C1 segment of cervical spinal cord (tissue), 14 donors: ENCODE measurements around the gene PTPRQ.

Source experiments
- DNase-seq, 14 donors: peaks; one replicate each; lab custom pipeline; 2025; lab: John Stamatoyannopoulos, UW

PTPRQ gene

GRCh38 chr12:80700327-80700726 lies 256.3 kb downstream of the PTPRQ start:
- DNase-seq = no peak

DNA sequence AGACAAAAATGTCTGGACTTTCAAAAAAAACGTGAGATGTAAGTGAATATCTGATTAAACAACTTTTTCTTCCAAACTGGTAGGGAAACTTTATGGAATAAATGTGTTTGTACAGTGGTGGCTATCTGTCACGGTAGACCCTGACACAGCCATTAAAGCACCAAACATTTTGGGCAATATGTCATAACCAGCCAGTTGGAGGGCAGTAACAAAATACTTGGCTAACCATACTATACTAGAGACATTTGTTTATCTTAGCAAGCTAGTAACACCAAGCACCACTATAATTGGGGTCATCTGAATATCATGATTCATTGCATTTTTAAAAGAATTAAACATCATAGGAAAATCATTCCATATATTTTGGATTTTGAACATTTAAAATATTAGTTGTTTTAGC lies 257.4 kb downstream of the PTPRQ start:
- no peak for DNase-seq

GRCh38 chr12:80702889-80703805 lies 259.1 kb downstream of the PTPRQ start:
- no peak for DNase-seq

- DNase-seq = no peak
Measured at GRCh38 chr12:80704420-80704819, 260.4 kb downstream of the PTPRQ start.

DNA sequence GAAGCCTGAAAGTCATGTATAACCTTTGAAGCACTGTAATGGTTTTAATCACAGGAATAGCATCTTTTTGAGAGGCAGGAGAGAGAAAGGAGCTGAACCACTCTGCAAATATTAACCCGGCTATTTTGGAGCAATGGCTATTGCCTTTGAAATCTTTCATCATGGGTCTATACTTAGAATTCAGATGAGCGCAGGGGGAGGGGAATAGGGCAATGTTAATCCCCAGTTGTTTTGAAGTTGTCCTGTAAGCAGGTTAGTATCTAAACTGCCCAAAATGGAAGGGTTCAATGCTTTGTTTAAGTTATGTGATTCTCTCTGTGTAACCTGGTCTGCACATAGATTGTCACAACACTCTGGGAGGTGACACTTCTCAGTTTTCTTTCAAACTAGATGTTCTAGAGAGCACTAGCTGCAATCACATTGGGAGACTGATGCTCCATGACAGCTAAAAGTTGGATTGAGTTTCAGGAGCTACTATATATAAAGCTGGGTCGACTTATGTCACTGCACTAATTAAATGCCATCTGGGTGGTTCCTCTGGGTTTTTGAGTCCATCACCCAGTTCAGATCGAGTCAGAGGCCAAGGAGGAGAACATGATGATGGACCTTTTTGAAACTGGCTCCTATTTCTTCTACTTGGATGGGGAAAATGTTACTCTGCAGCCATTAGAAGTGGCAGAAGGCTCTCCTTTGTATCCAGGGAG lies 263.2 kb downstream of the PTPRQ start, which contains the start of gene MYF6:
TSS of gene MYF6 (plus strand) at position 509 of the 704 bp plus-strand sequence. CDS start at position 595, 86 bp downstream.
- DNase-seq = no peak

DNA sequence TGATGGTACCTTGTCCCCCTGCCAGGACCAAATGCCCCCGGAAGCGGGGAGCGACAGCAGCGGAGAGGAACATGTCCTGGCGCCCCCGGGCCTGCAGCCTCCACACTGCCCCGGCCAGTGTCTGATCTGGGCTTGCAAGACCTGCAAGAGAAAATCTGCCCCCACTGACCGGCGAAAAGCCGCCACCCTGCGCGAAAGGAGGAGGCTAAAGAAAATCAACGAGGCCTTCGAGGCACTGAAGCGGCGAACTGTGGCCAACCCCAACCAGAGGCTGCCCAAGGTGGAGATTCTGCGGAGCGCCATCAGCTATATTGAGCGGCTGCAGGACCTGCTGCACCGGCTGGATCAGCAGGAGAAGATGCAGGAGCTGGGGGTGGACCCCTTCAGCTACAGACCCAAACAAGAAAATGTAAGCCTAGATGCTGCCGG lies 263.8 kb downstream of the PTPRQ start:
- no peak for DNase-seq

GRCh38 chr12:80708259-80708974 lies 264.4 kb downstream of the PTPRQ start:
- no peak for DNase-seq

DNA sequence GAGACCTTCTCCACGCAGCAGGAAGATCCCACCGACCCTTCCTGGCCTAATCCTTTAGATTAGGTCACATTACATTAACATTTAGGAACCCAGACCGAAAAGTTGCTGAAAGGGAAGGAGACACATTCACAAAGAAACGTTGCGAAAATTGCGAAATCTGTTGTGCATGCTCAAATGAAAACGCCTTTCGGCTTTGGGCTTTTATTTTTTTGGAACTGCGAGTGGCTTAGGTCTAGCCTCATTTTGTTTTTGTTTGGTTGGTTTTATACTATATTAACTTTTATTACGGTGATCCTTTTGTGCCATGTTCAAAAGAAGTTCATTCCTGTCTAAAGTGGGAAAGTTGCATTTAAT lies 264.9 kb downstream of the PTPRQ start:
- DNase-seq = no peak

- DNase-seq = no peak
Measured at GRCh38 chr12:80709811-80710726, 266.0 kb downstream of the PTPRQ start.

GRCh38 chr12:80710727-80711449 lies 266.9 kb downstream of the PTPRQ start:
- no peak for DNase-seq

- DNase-seq = no peak
Measured at GRCh38 chr12:80711866-80712265, 267.8 kb downstream of the PTPRQ start.

DNA sequence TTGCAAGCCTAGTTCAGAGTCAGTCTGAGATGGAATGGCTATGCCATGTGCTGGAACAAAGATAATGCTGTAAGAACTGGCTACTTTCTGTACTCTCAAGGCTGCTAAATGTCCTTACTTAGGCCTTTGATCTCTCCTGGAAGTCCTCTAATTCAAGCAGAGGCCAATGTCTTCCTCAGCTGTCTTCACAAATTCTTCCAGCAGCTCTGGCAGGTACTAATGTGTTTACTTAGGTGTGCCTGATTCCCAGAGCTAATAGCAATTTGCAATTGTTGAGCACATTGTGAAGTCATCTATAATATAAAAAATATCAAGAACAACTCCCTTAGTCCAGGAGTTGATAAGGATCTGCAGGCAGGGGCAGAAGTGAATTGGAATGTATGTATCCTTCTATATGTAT lies 268.8 kb downstream of the PTPRQ start:
- DNase-seq = no peak

DNA sequence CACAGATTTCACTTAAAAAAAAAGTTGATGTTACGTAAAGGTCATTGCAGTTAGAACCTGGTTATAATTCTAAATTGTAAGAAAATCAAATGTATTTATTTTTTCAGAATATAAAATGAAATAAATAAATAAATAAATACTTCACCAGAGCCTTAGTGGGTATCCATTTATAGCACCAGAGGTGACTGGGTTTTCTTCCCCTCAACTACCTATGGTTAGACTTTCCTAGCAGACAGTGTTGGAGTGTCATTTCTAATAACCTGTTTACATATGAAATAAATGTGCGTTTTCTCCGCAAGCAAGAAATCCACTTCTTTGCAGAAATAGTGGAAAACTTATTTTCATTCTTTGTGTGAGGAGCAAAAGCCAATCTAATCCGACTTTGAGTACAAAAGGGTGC lies 269.4 kb downstream of the PTPRQ start:
- no peak for DNase-seq

DNA sequence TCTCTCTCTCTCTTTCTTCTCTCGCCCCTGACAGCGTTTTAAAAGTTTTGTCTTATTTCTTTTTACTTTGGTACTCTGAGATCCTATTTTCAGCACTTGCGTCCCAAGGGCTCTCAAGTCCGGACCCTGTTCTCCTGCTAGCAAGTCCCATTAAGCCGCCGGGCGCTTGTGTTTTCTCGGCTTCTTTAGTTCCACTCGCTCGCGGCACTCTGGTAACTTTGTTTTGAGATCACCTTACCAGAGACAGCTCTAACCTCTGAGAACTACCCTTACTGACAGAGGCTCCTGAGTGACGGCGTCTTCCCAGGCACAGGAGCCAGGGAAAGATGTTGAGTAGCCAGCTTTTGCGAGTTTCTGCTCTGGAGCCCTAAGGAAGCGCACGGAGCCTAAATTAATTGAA lies 270.0 kb downstream of the PTPRQ start:
- DNase-seq = no peak

DNA sequence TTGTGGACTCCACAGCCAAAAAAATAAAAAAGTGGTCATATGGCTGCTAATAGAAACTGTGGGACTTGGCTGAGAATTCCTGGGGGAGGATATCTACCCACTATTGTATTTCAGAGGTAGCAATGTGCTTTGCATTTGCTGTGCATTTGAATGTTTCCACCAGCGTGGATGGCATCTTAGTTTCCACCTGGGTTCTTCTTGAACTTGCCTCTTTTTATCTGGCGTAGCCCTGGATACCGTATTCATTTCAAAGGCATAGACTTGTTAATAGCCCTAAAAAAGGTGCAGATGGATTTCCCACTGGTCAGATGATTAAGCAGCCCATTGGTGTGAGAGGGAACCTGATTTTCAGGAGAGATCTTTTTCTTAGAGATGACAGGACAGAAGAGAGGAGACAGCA lies 270.8 kb downstream of the PTPRQ start:
- no peak for DNase-seq

DNA sequence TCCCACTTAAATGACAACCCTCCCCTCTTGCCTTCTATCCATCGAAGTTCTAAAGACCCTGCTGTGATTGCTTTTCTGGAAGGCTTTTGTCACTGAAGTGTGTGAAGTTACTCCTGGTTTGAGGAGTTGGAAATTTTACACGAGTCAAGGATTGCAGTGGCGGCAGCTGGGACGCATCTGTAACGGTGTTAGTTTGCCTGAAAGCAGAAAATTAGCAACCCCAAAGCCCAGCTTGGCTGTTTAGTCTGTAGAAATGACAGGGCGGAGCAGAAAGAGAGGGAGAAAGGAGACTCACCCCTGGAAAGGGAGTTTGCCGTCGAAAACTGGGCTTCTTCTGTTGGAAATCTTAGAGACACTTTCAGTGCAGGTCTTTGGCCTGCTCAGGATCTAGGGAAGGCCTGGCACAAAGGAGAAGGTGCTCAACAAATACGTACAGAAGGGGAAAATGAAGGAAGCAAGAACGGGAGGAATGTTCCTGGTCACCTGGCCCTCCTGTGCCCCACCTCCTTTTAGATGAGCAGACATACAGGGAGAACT lies 271.7 kb downstream of the PTPRQ start:
- no peak for DNase-seq

GRCh38 chr12:80716696-80717469 lies 272.8 kb downstream of the PTPRQ start, which contains the start of gene MYF5:
Gene MYF5 (plus strand): TSS chr12:80716912. CDS start chr12:80717064, 152 bp downstream.
- no peak for DNase-seq

DNA sequence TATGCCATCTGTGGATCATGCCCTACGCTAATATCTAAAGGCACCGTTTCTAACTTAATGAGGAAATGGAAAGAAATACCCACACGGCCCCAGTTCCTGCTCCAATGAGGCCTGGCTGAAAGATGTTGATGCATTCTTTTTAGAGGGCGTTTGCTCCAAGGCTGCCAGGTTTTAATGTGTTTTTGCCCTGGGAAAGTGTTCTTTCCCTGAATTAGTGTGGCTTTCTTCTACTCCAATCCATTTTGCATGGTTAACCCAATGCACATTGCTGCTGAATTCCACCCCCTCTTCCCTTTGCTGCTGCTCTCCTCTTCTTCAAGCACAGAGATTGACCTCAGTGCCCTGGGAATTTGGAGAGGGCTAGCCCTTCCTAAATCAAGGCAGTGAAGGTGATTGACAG lies 273.8 kb downstream of the PTPRQ start:
- no peak for DNase-seq

GRCh38 chr12:80720516-80720915 lies 276.5 kb downstream of the PTPRQ start:
- no peak for DNase-seq
